BJ (cell line): ENCODE data around the gene ATG13. TPM values are rescaled to one million over a fixed set of nuclear protein-coding genes. Genes with fewer than 3 reads are reported as not detected.

Experiments used
- CTCF ChIA-PET: fragments of 350-600 bp; formaldehyde crosslinking; extraction: SDS; loops from one replicate; lab custom pipeline; 2021; ENCODE audit warnings: antibody characterized with exemption, inconsistent platforms; lab: Yijun Ruan, JAX
- POLR2A ChIA-PET: fragments of 300-600 bp; sonication (Branson Sonifier 250); formaldehyde crosslinking; extraction: SDS; loops from one replicate; lab custom pipeline; 2021; ENCODE audit warnings: antibody characterized with exemption; lab: Charles Lee
- DNase-seq: peaks from one replicate; pipeline ENCODE4 v3.0.0-alpha.2; 2011; ENCODE audit warnings: low read depth
- H3K27me3 ChIP-seq: 2 replicates; pipeline ENCODE4 v1.6.0; 2011; ENCODE audit warnings: low read length; ENCODE audit not compliant: control insufficient read depth, insufficient read depth
- H3K36me3 ChIP-seq: 2 replicates; pipeline ENCODE4 v1.5.1; 2011; ENCODE audit warnings: low read length; ENCODE audit not compliant: control insufficient read depth, insufficient read depth
- H3K4me3 ChIP-seq: 2 replicates; pipeline ENCODE4 v1.5.1; 2011; ENCODE audit warnings: low read depth, mild to moderate bottlenecking, control low read depth, low read length
- polyA plus RNA-seq: library from polyadenylated mRNA; depleted of rRNA; stranded (reverse); fragments of >200 nt; gene quantifications from 2 replicates; pipeline ENCODE4 v1.2.3, GENCODE V29; 2011
- TF ChIP-seq, protein P1 (sequence below): IDR thresholded peaks from 2 replicates; pipeline ENCODE4 v1.5.1; 2011; ENCODE audit warnings: low read depth, mild to moderate bottlenecking, control low read depth, inconsistent platforms, low read length, moderate library complexity; ENCODE audit not compliant: insufficient read depth

The ATG13 gene
- polyA plus RNA-seq, 1 experiment = 111 TPM

DNA sequence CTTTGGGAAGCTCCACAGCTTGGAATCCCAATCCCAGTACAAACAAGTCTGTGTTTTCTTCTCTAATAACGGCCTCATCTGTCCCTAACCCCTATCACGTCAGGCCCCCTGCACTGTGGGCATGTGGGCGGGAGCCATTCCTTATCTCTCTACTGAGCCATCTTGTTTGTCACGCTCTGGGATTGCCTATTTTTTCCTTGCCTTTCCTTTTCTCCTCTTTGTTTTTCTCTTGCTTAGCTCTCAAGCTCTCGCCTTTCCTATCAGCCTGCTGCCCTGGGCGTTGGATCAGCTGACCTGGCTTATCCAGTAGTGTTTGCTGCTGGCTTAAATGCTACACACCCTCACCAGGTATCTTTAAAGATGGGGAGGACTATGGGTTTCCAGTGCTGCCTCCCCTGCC, 47.3 kb downstream of the ATG13 start:
- TF ChIP-seq, protein P1, sequence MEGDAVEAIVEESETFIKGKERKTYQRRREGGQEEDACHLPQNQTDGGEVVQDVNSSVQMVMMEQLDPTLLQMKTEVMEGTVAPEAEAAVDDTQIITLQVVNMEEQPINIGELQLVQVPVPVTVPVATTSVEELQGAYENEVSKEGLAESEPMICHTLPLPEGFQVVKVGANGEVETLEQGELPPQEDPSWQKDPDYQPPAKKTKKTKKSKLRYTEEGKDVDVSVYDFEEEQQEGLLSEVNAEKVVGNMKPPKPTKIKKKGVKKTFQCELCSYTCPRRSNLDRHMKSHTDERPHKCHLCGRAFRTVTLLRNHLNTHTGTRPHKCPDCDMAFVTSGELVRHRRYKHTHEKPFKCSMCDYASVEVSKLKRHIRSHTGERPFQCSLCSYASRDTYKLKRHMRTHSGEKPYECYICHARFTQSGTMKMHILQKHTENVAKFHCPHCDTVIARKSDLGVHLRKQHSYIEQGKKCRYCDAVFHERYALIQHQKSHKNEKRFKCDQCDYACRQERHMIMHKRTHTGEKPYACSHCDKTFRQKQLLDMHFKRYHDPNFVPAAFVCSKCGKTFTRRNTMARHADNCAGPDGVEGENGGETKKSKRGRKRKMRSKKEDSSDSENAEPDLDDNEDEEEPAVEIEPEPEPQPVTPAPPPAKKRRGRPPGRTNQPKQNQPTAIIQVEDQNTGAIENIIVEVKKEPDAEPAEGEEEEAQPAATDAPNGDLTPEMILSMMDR = no peak
- peaks cover 10% of the 10 kb centered on the region for H3K36me3 ChIP-seq
- H3K4me3 ChIP-seq = no peak overlapping the region
- DNase-seq = no peak
- no peaks in the 10 kb centered on the region for H3K27me3 ChIP-seq
- CTCF ChIA-PET = no interaction called here
- POLR2A ChIA-PET = no interaction called here

DNA sequence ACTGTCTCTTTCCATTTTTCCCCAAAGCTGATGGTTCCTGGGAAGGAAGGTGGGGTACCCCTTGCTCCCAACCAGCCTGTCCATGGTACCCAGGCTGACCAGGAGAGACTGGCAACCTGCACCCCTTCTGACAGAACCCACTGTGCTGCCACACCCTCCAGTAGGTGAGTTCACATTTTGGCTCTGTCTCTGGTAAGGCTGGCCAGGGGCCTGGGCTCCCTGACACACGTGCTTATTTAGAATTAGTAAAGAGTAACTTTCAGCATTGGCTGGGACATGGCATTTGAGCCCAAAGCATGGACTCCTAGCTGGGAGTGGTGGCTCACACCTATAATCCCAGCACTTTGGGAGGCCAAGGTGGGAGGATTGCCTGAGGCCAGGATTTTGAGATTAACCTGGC, 48.0 kb downstream of the ATG13 start:
- POLR2A ChIA-PET = no interaction called here
- H3K36me3 ChIP-seq = peaks cover 13% of the 10 kb centered on the region
- H3K4me3 ChIP-seq = no peak overlapping the region
- no peak for DNase-seq
- TF ChIP-seq, protein P1 = no peak
- CTCF ChIA-PET = no interaction called here
- H3K27me3 ChIP-seq = no peaks in the 10 kb centered on the region

DNA sequence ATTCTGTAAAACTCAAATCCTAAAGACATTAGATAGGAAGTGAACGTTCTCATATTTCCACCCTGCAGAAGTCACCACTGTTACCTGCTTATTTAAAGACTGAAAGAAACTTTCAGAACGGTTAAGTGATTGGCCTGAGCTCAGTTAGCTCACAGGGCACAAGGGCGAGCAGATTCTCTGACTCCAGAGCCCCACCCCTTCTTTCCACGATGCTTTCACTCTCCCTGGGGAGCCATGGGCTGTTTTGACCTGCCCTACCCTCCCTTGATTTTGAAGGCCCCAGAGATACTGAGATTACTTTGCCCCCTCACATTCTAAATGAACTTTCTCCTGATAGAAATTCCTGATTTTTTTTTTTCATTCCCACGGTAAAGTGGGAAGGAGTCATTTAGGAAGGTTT, 49.2 kb downstream of the ATG13 start:
- DNase-seq = no peak
- CTCF ChIA-PET = interaction anchor here (0.7 kb wide), 1 partner anchor 8 kb away, joined by 3 read pairs; no protein-coding TSS in a partner anchor
- H3K36me3 ChIP-seq = peaks cover 13% of the 10 kb centered on the region
- H3K4me3 ChIP-seq = no peak overlapping the region
- H3K27me3 ChIP-seq = no peaks in the 10 kb centered on the region
- TF ChIP-seq, protein P1 = no peak
- POLR2A ChIA-PET = no interaction called here

DNA sequence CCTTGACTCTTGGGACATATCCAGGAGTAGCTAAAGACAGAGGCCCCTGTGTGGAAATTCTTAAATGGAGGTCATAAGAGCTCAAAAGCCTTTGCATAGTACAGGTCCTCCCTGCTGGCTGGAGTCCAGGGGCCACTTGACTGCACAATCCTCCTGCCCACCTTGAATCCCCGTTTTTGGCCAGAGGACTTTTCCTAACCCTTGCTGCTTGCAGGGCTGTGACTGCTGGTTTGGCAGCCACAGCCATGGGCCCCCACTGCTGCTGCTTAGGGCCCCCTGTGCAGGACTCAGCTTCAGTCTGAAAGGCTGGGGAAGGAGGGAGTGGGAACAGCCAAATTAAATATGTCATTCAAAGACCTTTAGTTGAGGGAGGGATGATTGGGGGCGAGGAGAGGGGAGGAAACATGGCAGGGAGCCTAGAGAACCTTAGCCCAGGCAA, 49.7 kb downstream of the ATG13 start:
- ChIA-PET CTCF (no interaction called here), POLR2A (no interaction called here)
- H3K4me3 ChIP-seq = no peak overlapping the region
- peaks cover 13% of the 10 kb centered on the region for H3K36me3 ChIP-seq
- no peaks in the 10 kb centered on the region for H3K27me3 ChIP-seq
- DNase-seq = no peak
- TF ChIP-seq, protein P1 = no peak

DNA sequence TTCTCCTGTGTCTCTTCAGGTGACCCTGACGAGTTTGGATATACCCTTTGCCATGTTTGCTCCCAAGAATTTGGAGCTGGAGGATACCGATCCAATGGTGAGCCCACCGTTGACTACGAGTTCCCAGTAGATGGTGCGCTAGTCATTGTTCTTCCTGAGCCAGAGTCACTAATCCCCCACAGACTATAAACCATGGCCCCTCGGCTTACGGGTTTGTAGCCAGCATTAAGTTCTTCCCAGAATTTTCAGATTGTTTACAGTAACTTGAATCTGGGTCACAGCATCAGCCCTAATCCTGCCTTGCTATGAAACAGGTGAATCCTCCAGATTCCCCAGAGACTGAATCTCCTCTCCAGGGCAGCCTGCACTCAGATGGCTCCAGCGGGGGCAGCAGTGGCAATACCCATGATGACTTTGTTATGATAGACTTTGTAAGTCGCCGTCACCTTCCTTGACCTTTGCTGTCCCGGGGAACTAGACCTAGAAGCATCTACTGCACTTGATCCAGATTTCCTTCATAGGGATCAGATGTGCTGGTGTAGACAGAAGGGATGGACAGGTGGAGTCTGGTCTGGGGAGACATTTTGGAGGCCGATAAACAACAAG, 51.2 kb downstream of the ATG13 start:
- H3K4me3 ChIP-seq = no peak overlapping the region
- POLR2A ChIA-PET = no interaction called here
- peaks cover 19% of the 10 kb centered on the region for H3K36me3 ChIP-seq
- DNase-seq = no peak
- CTCF ChIA-PET = interaction anchor here (1.0 to 1.4 kb wide), 3 partner anchors 11 to 51 kb away, joined by 3 read pairs; no protein-coding TSS in a partner anchor
- H3K27me3 ChIP-seq = no peaks in the 10 kb centered on the region
- TF ChIP-seq, protein P1 = no peak
